ENCODE measurements around the gene CHRFAM7A.
"Not testable (repeated sequence)": the region's sequence is repeated elsewhere in the genome, so short reads cannot be mapped to it uniquely, and the experiment has no call there.

The CHRFAM7A gene

GRCh38 chr15:30315704-30316103, 77.6 kb downstream of the CHRFAM7A start:
- DNase-seq: not testable (repeated sequence)

- not testable (repeated sequence) for DNase-seq
Measured at GRCh38 chr15:30310575-30310974, 82.8 kb downstream of the CHRFAM7A start.

Measured in NCI-H345 (cell line).